Measurements from ENCODE around the gene RERE.

DNA sequence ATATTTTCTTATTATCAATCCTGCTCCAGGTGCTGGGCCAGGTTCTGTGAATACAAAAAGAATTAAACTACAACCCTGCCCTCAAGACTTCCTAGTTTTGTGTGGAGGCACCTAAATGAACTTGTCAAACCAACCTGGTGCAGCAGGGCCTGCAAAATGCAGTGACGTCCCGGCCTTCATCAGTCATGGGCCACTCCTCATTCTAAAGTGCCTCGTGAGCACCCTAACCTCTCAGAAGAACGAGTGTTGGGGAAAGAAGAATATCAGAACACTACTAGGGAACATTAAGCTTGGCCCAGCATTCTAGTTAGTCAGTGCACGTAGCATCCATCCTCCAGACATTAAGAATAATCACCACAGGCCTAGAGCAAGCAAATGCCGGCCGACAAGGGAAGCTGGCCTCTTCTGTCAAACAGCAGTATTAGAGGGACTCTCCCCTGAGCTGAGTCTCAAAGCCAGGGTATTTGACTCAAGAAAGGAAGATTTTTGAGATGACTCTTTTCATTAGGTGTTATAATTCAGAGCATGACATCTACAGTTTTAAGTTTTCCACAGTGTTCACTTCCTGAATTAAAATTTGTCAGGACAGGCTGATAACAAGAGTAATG lies 361.6 kb downstream of the RERE start:
- TF ChIP-seq, protein P1, sequence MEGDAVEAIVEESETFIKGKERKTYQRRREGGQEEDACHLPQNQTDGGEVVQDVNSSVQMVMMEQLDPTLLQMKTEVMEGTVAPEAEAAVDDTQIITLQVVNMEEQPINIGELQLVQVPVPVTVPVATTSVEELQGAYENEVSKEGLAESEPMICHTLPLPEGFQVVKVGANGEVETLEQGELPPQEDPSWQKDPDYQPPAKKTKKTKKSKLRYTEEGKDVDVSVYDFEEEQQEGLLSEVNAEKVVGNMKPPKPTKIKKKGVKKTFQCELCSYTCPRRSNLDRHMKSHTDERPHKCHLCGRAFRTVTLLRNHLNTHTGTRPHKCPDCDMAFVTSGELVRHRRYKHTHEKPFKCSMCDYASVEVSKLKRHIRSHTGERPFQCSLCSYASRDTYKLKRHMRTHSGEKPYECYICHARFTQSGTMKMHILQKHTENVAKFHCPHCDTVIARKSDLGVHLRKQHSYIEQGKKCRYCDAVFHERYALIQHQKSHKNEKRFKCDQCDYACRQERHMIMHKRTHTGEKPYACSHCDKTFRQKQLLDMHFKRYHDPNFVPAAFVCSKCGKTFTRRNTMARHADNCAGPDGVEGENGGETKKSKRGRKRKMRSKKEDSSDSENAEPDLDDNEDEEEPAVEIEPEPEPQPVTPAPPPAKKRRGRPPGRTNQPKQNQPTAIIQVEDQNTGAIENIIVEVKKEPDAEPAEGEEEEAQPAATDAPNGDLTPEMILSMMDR (conservative IDR thresholded peaks at IDR 0.05), result no peak
- no peak for TF ChIP-seq ZFX (IDR thresholded peaks at IDR 0.05)

All from C4-2B (cell line).